HG02588 (cell line): Measurements from ENCODE around the gene NANOS3.

ENCODE experiments used
- ATAC-seq: cut with Tn5 transposase; IDR thresholded peaks from one replicate; pipeline ENCODE4 v1.9.1; 2021; ENCODE audit warnings: mild to moderate bottlenecking, moderate library complexity; ENCODE audit not compliant: unreplicated experiment

The NANOS3 gene

DNA sequence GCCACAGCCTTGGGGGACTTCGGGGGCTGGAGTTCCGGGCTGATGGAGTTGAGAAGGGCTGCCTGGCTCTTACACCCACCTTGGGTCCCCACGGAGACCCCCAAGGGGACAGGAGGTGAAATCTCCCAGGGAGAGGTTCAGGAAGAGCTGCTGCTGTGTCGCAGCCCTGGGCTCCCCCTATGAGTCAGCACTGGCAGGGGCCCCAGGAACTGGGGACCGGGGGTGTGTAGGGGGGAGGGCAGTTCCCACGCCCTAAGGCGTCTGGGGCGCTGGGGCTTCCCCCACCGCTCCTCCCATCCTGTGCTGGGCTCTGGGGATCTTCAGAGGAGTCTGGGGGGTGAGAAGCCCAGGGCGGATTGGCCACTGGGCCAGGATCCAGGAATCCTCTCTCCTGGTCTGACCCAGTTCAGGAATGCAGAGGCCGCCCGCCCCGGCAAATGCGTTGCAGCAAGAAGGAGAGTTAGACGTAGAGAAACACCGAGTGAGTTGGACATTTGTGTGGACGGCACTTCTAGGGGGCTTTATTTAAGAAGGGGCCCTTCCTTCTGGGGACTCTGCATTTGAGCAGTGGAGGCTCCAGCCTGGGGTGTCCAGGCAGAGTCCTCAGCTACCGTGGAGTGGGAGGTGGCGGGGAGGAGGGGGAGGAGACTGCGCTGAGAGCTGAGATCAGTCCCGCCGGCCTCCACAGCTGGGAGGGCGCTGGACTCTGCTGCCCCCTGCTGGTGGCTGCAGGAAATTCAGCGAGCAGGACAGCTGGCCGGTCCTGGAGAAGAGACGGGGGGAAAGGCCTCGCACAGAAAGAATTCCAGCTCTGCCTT, 15.0 kb upstream of the NANOS3 start:
- peak; percentile 68 for ATAC-seq

GRCh38 chr19:13864046-13864666, 12.8 kb upstream of the NANOS3 start:
- no peak for ATAC-seq

- ATAC-seq: no peak
These were observed 12.0 kb upstream of the NANOS3 start for GRCh38 chr19:13864667-13865570.

- ATAC-seq: no peak
These were observed 11.1 kb upstream of the NANOS3 start for GRCh38 chr19:13865571-13866462.

- no peak for ATAC-seq
These were observed 10.4 kb upstream of the NANOS3 start for GRCh38 chr19:13866463-13867046.

DNA sequence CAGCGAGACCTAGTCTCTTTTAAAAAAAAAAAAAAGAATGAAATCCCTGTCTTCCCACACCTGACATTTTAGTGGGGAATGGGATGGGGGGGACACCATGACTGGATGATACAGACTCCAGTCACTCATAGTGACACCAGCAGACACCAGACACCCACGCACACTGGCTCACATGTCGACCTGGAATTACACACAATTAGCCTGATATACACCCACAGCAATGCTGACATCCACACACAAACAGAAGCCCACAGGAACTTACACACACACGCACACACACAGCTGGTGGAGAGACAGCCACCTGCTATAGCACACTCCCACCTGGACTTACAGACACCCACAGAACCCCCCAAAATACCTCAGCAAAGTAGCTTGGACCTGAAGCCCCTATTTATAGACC, 8.3 kb upstream of the NANOS3 start:
- ATAC-seq: no peak

GRCh38 chr19:13869281-13869680, 7.7 kb upstream of the NANOS3 start:
- ATAC-seq: no peak

GRCh38 chr19:13870873-13871272, 6.1 kb upstream of the NANOS3 start:
- no peak for ATAC-seq

DNA sequence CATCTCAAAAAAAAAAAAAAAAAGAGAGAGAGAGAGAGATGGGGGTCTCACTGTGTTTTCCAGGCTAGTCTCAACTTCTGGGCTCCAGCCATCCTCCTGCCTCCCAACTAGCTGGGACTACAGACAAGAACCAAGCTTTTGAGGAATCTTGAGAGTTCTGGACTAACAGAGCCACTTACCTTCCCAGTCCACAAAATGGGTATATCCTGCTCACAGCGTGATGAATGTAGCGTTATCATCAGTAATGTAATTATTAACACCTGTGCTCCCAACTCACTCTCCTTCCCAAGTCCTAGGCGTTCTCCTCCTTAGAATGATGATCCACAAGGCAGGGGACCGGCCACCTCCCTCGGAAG, 4.6 kb upstream of the NANOS3 start:
- ATAC-seq: no peak

GRCh38 chr19:13872695-13873389, 4.1 kb upstream of the NANOS3 start:
- ATAC-seq: no peak

- ATAC-seq: no peak
These were observed 3.0 kb upstream of the NANOS3 start for GRCh38 chr19:13873834-13874515.

DNA sequence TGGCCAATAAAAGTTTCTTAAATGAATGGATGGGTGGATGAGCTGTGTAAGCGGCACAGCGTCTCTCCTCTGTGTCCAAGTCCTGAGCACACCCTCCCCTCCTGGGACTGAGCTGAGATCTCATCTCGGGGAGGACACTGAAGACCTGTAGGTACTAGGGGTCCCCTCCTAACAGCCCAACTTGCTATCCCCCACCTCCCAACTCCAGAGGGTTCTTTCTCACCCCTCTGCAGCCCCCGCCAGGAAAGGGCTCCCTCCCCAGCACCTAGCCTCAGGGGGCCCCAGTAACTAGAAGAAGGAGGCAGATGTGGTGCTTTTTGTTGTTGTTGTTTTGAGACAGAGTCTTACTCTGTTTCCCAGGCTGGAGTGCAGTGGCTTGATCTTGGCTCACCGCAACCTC, 1.1 kb upstream of the NANOS3 start:
- no peak for ATAC-seq

DNA sequence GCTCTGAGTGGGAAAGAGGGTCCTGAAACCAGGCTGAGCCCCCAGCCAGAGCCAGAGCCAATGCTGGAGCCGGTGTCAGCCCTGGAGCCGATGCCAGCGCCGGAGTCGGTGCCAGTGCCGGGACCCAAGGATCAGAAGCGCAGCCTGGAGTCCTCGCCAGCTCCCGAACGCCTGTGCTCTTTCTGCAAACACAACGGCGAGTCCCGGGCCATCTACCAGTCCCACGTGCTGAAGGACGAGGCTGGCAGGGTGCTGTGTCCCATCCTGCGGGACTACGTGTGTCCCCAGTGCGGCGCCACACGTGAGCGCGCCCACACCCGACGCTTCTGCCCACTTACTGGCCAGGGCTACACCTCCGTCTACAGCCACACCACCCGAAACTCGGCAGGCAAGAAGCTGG, 369 bp downstream of the NANOS3 start:
- no peak for ATAC-seq

- peak; percentile 74 for ATAC-seq
These were observed 3.4 kb downstream of the NANOS3 start for GRCh38 chr19:13880059-13881043.

DNA sequence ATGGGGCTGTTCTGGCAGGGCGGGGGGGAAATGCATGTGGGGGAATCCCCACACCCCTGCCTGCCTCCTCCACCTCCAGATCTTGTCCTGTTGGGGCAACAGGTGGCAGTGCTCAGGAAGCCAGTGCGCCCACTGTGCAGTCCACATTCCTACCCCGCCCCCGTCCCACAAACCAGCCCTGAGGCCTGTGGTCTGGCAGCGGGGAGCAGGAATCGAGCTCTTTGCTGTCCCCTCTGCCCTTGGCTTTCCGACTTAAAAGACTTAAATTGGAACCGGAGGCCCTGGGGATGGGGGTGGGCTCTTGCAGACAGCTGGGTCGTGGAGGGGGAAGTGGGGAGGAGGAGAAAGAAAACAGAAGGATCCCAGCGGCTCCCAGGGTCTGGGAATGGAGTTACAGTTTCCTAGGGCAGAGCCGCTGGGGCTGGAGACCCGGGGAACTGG, 4.3 kb downstream of the NANOS3 start:
- no peak for ATAC-seq

DNA sequence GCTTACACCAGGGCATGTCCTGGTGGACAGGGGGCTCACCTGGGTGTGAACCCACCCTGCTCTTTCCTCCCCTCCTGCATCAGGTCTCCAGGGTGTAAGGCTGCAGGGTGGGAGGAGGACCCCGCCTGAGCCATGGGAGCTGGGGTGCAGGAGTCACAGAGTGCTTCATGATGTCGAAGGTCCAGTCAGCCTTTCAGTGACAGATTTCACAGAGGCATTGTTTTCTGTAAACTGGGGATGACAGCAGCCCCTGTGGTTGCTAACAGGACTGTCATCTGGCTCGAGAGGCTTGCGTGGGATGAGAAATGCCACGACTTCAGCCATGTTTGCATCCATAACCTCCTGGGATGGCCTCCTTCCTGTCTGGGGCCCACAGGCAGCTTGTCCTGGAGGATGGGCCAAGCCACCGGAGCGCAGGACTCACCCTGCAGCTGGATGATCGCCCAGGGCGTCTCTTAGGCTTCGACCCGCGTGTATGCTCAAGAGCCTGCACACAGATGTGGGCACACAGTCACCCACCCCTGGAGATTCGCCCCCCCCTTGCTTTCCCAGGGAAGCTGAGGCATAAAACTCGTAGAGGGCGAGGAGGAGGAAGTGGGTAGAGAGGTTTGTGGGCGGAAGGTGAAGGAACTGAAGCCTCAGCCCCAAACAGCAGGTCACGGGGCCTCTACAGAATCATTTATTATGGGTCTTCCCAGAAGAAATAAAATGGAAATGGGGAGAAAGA, 4.9 kb downstream of the NANOS3 start:
- no peak for ATAC-seq

- no peak for ATAC-seq
These were observed 5.5 kb downstream of the NANOS3 start for GRCh38 chr19:13882419-13882795.
